K562 (cell line): ENCODE results near the gene ARHGAP35. TPM values are rescaled to one million over a fixed set of nuclear protein-coding genes. Genes with fewer than 3 reads are reported as not detected.
A peak's percentile ranks its signal among the peaks of the same experiment; 100 is the strongest.

Source experiments
- ATAC-seq: fragments of 200-7000 bp; cut with Tn5 transposase; 3 replicates; pipeline ENCODE4 v1.9.1; 2020; ENCODE audit warnings: moderate library complexity
- BruUV-seq: library from RNA; stranded (reverse); fragments of 400-500 nt; replicated peaks from 2 replicates; lab custom pipeline; 2021; lab: Mats Ljungman, UMichigan
- CTCF ChIA-PET: fragments of 300-600 bp; formaldehyde crosslinking; extraction: SDS; loops from one replicate; lab custom pipeline; 2021; ENCODE audit warnings: low intra/inter-chr PET ratio; lab: Yijun Ruan, JAX
- POLR2A ChIA-PET: fragments of 300-600, 350-650 bp; sonication (Branson Sonifier 250); formaldehyde crosslinking; extraction: SDS; loops from one replicate; lab custom pipeline; 2021; ENCODE audit warnings: antibody characterized with exemption, inconsistent platforms; lab: Yijun Ruan, JAX
- DNase-seq, 4 experiments: peaks; one replicate each; pipeline versions ENCODE4 v3.0.0 to v3.0.0-alpha.2; 2011 to 2018; ENCODE audit warnings: low spot score in 3 of 4, mixed read lengths in 3 of 4; ENCODE audit errors: extremely low read depth in 1 of 4
- FAIRE-seq: peaks from 2 replicates; lab custom pipeline; 2011; peaks lifted over from hg19 to GRCh38; lab: Jason Lieb, UNC
- H2AFZ ChIP-seq: 2 replicates; pipeline ENCODE4 v1.6.0; 2011; ENCODE audit warnings: low read depth, low read length, control low read depth, inconsistent platforms
- H3K27ac ChIP-seq: fragments of 200-600 bp; 3 replicates; pipeline ENCODE4 v1.8.0; 2011; ENCODE audit warnings: low read depth, mild to moderate bottlenecking, control low read depth, inconsistent platforms, low read length, moderate library complexity, mixed read lengths; ENCODE audit errors: extremely low read depth
- H3K27me3 ChIP-seq, 2 experiments: fragments of 300-600 bp in 1 of 2; 2 replicates in 1 of 2; 3 replicates in 1 of 2; pipeline versions ENCODE4 v1.6.0 to v1.8.0; 2011; ENCODE audit warnings: inconsistent platforms in 2 of 2, low read length in 2 of 2, mild to moderate bottlenecking in 1 of 2, mixed read lengths in 1 of 2, moderate library complexity in 1 of 2; ENCODE audit not compliant: control insufficient read depth in 2 of 2, insufficient read depth in 2 of 2
- H3K36me3 ChIP-seq: fragments of 300-600 bp; 3 replicates; pipeline ENCODE4 v1.8.0; 2011; ENCODE audit warnings: mild to moderate bottlenecking, low read length, inconsistent platforms; ENCODE audit not compliant: control insufficient read depth, insufficient read depth
- H3K4me1 ChIP-seq, 2 experiments: fragments of 200-600 bp in 1 of 2; replicated peaks in 1 of 2; 2 replicates in 1 of 2; 3 replicates in 1 of 2; pipeline versions ENCODE4 v1.5.1 to v1.8.0; 2011; ENCODE audit warnings: inconsistent platforms in 2 of 2, low read length in 2 of 2, mild to moderate bottlenecking in 1 of 2, mixed read lengths in 1 of 2, moderate library complexity in 1 of 2; ENCODE audit not compliant: control insufficient read depth in 2 of 2, insufficient read depth in 2 of 2
- H3K4me2 ChIP-seq: 2 replicates; pipeline ENCODE4 v1.6.1; 2011; ENCODE audit warnings: low read length, control low read depth, inconsistent platforms, mixed read lengths; ENCODE audit not compliant: insufficient read depth
- H3K4me3 ChIP-seq: fragments of 200-600 bp; sonication (generic), shearing (Covaris generic); 2 replicates; pipeline ENCODE4 v1.5.1; 2016; ENCODE audit warnings: control low read depth, inconsistent platforms
- H3K79me2 ChIP-seq: fragments of 200-600 bp; 3 replicates; pipeline ENCODE4 v1.8.0; 2011; ENCODE audit warnings: low read length, inconsistent platforms; ENCODE audit not compliant: control insufficient read depth, insufficient read depth
- H3K9ac ChIP-seq, 2 experiments: 2 replicates each; pipeline versions ENCODE4 v1.6.0 to v1.6.1; 2011; ENCODE audit warnings: low read depth in 2 of 2, low read length in 2 of 2, control low read depth in 1 of 2, inconsistent platforms in 1 of 2, mild to moderate bottlenecking in 1 of 2, mixed read lengths in 1 of 2; ENCODE audit not compliant: insufficient read depth in 1 of 2
- H3K9me1 ChIP-seq: one replicate; pipeline ENCODE4 v1.6.0; 2011; ENCODE audit warnings: inconsistent platforms, mild to moderate bottlenecking, low read length, moderate library complexity; ENCODE audit not compliant: control insufficient read depth, insufficient read depth
- H3K9me3 ChIP-seq: replicated peaks from 2 replicates; pipeline ENCODE4 v1.5.1; 2011; ENCODE audit warnings: low read depth, low read length, inconsistent platforms; ENCODE audit not compliant: control insufficient read depth, insufficient read depth
- H4K20me1 ChIP-seq: replicated peaks from 2 replicates; pipeline ENCODE4 v1.6.1; 2011; ENCODE audit warnings: low read length, inconsistent platforms, mixed read lengths; ENCODE audit not compliant: control insufficient read depth, insufficient read depth
- DIDO1 ChIP-seq: fragments of 450-650 bp; IDR thresholded peaks from 2 replicates; pipeline ENCODE4 v1.6.1; 2016; ENCODE audit warnings: low read depth, missing biosample characterization, missing genetic modification characterization
- GABPB2 ChIP-seq: fragments of 250-450 bp; sonication (Bioruptor Pico); conservative IDR thresholded peaks from 2 replicates; pipeline ENCODE4 v1.5.1; 2021; ENCODE audit warnings: mild to moderate bottlenecking
- GTF2E2 ChIP-seq: fragments of 200-800 bp; sonication (Bioruptor generic); IDR thresholded peaks from 2 replicates; pipeline ENCODE4 v1.6.1; 2016; ENCODE audit warnings: missing genetic modification characterization, missing compliant biosample characterization
- GTF3C2 ChIP-seq: IDR thresholded peaks from 3 replicates; pipeline ENCODE4 v1.6.1; 2011; ENCODE audit warnings: borderline replicate concordance, mild to moderate bottlenecking, moderate library complexity; ENCODE audit not compliant: insufficient read length; ENCODE audit errors: extremely low read depth
- KLF13 ChIP-seq: fragments of 450-650 bp; IDR thresholded peaks from 2 replicates; pipeline ENCODE4 v1.6.1; 2016; ENCODE audit warnings: missing genetic modification characterization, low read depth, mild to moderate bottlenecking, missing compliant biosample characterization, moderate library complexity, borderline replicate concordance
- SRSF1 ChIP-seq: fragments of 200-400 bp; formaldehyde crosslinking; IDR thresholded peaks from 2 replicates; pipeline ENCODE4 v1.6.1; 2017; ENCODE audit warnings: mild to moderate bottlenecking, low read depth, low read length, moderate library complexity
- ZNF121 ChIP-seq: sonication (generic); formaldehyde crosslinking; conservative IDR thresholded peaks from 2 replicates; pipeline ENCODE4 v1.8.0; 2022; ENCODE audit warnings: missing genetic modification reagents
- WGBS: fragments of 100-300 bp; shearing (Covaris generic); methylation state at CpG from one replicate; pipeline ENCODE4 v1.1.6; 2016; ENCODE audit warnings: low coverage, mixed read lengths; ENCODE audit not compliant: insufficient coverage; ENCODE audit errors: missing lambda C conversion rate; 5-methylcytosine and 5-hydroxymethylcytosine counted together
- in situ Hi-C: fragments of 300-500 bp; cut with MboI; formaldehyde crosslinking; loops from 4 replicates; pipeline ENCODE4 v1.15.0; 2018; ENCODE audit warnings: inconsistent platforms, mixed read lengths
- intact Hi-C: fragments of 100-400 bp; cut with micrococcal nuclease; formaldehyde crosslinking; loops from 2 replicates; pipeline ENCODE4 v1.14.2; 2022
- polyA plus RNA-seq, 8 experiments: library from polyadenylated mRNA; depleted of rRNA in 4 of 8; stranded (reverse) in 5 of 8; unstranded in 3 of 8; fragments of >200 nt; fragmentation: Nextera tagmentation in 2 of 8; fragmentation: Illumina TruSeq in 1 of 8; extraction: Ambion mirVana in 2 of 8; extraction: Trizol in 1 of 8; gene quantifications; 2 replicates each; pipeline versions ENCODE4 v1.2.1 to v1.2.3, GENCODE V29; 2011 to 2014; ENCODE audit warnings: inconsistent platforms in 1 of 8, missing spikeins in 1 of 8
- total RNA-seq, 7 experiments: library from RNA; depleted of rRNA in 6 of 7; stranded (reverse); fragments of >200 nt in 6 of 7; fragmentation: Illumina TruSeq in 2 of 7; extraction: Trizol in 2 of 7; gene quantifications; 2 replicates each; pipeline versions ENCODE4 v1.2.1 to v1.2.3, GENCODE V29; 2011 to 2021; ENCODE audit warnings: low replicate concordance in 1 of 7
- TF ChIP-seq, protein P1 (sequence below): fragments of 450-650 bp; IDR thresholded peaks from 2 replicates; pipeline ENCODE4 v1.6.1; 2016; ENCODE audit warnings: mild to moderate bottlenecking

The ARHGAP35 gene
- total and polyA plus RNA-seq, 9 of the 15 experiments (the other 6 are each of a cell fraction or from before 2014, with no cell fraction given) = 0.27 to 26.4 (median 10.2) TPM

DNA sequence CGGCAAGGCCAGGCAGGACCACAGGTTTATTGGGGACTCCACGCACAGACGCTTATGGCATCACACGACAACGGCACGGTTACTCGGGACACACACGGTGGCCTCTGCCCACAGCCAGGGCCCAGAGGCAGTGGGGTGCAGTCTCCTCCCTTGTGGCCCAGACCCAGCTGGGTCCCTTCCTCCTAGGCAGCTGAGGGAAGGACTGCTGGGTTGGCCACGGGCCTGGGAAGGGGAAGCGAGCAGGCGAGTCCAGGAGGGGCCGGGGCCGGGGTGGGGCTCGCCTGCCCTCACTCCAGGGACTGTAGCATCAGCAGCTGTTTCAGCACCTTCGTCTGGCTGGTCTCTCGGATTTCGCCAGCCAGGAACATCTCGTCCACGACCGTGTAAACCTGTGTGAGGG is 22.6 kb upstream of the ARHGAP35 start:
- Histone ChIP-seq H3K9me1 (peaks cover 3% of the 10 kb centered on the region), H3K27ac (no peak overlapping the region), H2AFZ (no peak overlapping the region), H3K4me1 (peaks cover 19 to 21% of the 10 kb centered on the region in 2 experiments), H3K27me3 (no peaks in the 10 kb centered on the region), H3K79me2 (peaks cover 16% of the 10 kb centered on the region), H3K4me3 (no peak overlapping the region), H3K36me3 (peaks cover 54% of the 10 kb centered on the region), H3K9me3 (no peaks in the 10 kb centered on the region), H3K9ac (peak overlapping the region in 1 of 2 experiments; percentile 40; a peak in 1 of 4 replicates), H3K4me2 (no peak overlapping the region), H4K20me1 (0 out of 2 replicates have a peak, but pooled peaks cover 4% of the 10 kb centered on the region)
- ChIA-PET POLR2A (interaction anchor here (2.3 kb wide), 1 partner anchor 50 kb away, joined by 5 read pairs; the partner anchor contains the start of gene SLC1A5), CTCF (interaction anchor here (1.1 kb wide), 1 partner anchor 81 kb away, joined by 4 read pairs; no protein-coding TSS in a partner anchor)
- ATAC-seq (no peak), DNase-seq (peak in 1 of 4 experiments; percentile 20), FAIRE-seq (no peak)
- BruUV-seq = TSS peak; percentile 88
- in situ Hi-C loops (no loop called here), intact Hi-C loops (no loop called here)
- 92% methylated on average over 15 of the region's 20 CpGs for WGBS
- TF ChIP-seq GTF3C2 = no peak
- TF ChIP-seq, protein P1, sequence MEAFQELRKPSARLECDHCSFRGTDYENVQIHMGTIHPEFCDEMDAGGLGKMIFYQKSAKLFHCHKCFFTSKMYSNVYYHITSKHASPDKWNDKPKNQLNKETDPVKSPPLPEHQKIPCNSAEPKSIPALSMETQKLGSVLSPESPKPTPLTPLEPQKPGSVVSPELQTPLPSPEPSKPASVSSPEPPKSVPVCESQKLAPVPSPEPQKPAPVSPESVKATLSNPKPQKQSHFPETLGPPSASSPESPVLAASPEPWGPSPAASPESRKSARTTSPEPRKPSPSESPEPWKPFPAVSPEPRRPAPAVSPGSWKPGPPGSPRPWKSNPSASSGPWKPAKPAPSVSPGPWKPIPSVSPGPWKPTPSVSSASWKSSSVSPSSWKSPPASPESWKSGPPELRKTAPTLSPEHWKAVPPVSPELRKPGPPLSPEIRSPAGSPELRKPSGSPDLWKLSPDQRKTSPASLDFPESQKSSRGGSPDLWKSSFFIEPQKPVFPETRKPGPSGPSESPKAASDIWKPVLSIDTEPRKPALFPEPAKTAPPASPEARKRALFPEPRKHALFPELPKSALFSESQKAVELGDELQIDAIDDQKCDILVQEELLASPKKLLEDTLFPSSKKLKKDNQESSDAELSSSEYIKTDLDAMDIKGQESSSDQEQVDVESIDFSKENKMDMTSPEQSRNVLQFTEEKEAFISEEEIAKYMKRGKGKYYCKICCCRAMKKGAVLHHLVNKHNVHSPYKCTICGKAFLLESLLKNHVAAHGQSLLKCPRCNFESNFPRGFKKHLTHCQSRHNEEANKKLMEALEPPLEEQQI = no peak
- TF ChIP-seq GTF2E2 (tag) = no peak
- no peak for TF ChIP-seq DIDO1 (tag)
- TF ChIP-seq GABPB2 (CRISPR knock-in tag) = no peak
- TF ChIP-seq KLF13 (tag) = no peak
- TF ChIP-seq SRSF1 = no peak
- TF ChIP-seq ZNF121 (CRISPR knock-in tag) = no peak
